ENCODE measurements around the gene LRP6. TPM values are rescaled to one million over a fixed set of nuclear protein-coding genes. Genes with fewer than 3 reads are reported as not detected.
"Not testable (repeated sequence)": the region's sequence is repeated elsewhere in the genome, so short reads cannot be mapped to it uniquely, and the experiment has no call there.

The LRP6 gene
- total RNA-seq, 1 donor from 2014 or later = 56.2 TPM

DNA sequence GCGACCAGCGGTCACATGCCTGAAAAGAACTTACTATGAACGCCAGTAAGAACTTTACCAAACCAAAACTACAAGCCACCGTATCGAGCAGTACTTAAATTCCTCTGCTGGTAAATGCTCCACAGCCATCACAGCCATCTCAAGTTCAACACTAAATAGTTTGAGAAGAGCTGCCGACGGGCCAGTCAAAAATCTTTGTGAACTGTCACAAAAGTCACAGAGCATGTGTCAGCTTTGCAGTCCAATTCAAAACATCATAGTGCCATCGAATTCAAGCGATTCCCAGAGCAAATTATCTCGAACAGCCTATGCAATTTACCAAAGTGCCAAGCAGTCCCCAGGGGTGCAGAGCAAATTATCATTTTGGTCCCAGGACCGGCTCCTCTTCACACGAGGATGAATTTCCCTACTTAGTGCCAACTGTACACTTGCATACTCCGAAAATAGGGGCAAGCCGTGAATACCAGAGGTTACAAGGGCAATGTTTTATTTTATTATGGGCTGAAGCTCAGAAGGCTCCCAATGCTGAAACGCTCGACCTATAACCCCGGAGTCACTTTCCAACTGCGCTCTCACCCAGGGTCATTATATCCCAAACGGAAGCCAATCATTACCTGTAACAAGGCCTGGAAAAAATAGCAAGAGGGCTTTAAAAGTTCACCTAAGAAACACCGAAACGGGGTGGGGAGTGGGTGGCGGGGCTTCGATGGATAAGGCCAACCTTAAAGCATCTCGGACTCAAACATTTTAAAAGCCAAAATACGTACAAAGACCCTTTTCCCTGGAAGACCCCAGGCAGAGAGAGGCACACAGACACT, 1.1 kb downstream of the LRP6 start:
- Mint-ChIP-seq H3K9me3 (no peaks in the 10 kb centered on the region), H3K27ac (ENCODE audit: unreplicated experiment) (peak overlapping the region; percentile 100), H3K36me3 (ENCODE audit: low read depth) (peaks cover 7% of the 10 kb centered on the region), H3K4me1 (peaks cover 46% of the 10 kb centered on the region), H3K27me3 (ENCODE audit: low read depth) (peaks cover 2% of the 10 kb centered on the region), H3K4me3 (peak overlapping the region; percentile 98)
- no peak for DNase-seq (ENCODE audit: low read depth, low spot score)
- no peak for TF ChIP-seq CTCF (conservative IDR thresholded peaks at IDR 0.05)

DNA sequence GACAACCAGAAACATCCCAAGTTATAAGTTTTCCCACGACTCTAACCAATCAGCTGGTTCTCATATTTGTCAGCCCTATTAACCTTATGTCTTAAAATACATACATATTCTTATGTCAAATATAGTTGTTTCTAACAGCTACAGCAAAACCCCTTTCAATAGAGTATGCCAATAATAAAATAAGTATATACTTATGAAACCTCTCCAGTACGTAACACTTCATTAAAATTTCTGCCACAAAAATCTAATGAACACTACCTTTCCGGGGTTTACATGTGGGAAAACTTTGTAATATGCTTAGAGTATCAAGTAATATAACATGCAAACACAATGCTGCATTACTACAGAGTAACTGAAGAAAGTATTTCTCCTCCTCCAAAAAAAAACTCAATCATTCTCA, 1.8 kb downstream of the LRP6 start:
- H3K27me3 Mint-ChIP-seq (ENCODE audit: low read depth) = peaks cover 2% of the 10 kb centered on the region
- peaks cover 45% of the 10 kb centered on the region for H3K4me1 Mint-ChIP-seq
- no peak for TF ChIP-seq CTCF (conservative IDR thresholded peaks at IDR 0.05)
- H3K27ac Mint-ChIP-seq (ENCODE audit: unreplicated experiment) = no peak overlapping the region
- no peak for DNase-seq (ENCODE audit: low read depth, low spot score)
- peak overlapping the region; percentile 98 for H3K4me3 Mint-ChIP-seq
- H3K36me3 Mint-ChIP-seq (ENCODE audit: low read depth) = peaks cover 11% of the 10 kb centered on the region
- H3K9me3 Mint-ChIP-seq = no peaks in the 10 kb centered on the region

DNA sequence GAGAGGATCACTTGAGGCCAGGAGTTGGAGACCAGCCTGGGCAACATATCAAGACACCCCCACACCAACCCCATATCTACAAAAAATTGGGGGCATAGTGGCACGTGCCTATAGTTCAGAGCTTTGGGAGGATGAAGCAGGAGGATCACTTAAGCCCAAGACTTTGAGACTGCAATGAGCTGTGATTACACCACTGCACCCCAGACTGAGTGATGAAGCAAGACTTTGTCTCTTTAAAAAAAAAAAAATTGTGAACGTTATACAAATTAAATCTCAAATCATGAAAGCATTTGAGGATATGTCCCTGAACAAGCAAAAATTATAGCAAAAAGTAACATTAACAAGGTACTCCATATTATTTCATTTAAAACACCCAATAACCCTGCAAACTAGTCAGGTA, 2.9 kb downstream of the LRP6 start:
- H3K27me3 Mint-ChIP-seq (ENCODE audit: low read depth) = peaks cover 2% of the 10 kb centered on the region
- H3K4me3 Mint-ChIP-seq = peak overlapping the region; percentile 98
- H3K36me3 Mint-ChIP-seq (ENCODE audit: low read depth) = peaks cover 13% of the 10 kb centered on the region
- no peak for DNase-seq (ENCODE audit: low read depth, low spot score)
- H3K4me1 Mint-ChIP-seq = peaks cover 49% of the 10 kb centered on the region
- H3K9me3 Mint-ChIP-seq = no peaks in the 10 kb centered on the region
- no peak for TF ChIP-seq CTCF (conservative IDR thresholded peaks at IDR 0.05)
- H3K27ac Mint-ChIP-seq (ENCODE audit: unreplicated experiment) = no peak overlapping the region

GRCh38 chr12:12256291-12256757, 10.5 kb downstream of the LRP6 start:
- H3K9me3 Mint-ChIP-seq; H3K4me3 Mint-ChIP-seq; DNase-seq (ENCODE audit: low read depth, low spot score); H3K27ac Mint-ChIP-seq (ENCODE audit: unreplicated experiment); H3K36me3 Mint-ChIP-seq (ENCODE audit: low read depth); H3K27me3 Mint-ChIP-seq (ENCODE audit: low read depth): not testable (repeated sequence)
- peaks cover 28% of the 10 kb centered on the region for H3K4me1 Mint-ChIP-seq

DNA sequence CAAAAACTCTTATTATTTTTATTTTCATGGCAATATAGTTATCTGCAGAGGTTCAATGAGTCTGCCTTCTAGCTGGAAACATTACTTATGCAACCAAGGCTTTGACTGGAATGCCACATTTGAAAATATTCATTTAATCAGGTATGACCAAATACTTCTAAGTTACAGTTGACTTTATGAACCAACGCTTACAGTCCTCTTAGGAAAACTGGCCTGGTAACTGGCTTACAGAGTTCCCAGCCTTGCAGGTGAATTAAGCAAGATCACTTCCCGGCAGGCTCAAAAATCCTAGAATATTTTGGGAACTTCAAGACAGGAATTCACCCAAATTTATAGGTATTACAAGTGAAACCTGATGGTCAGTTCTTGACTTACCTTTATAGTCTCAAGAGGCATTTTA, 12.3 kb downstream of the LRP6 start:
- Mint-ChIP-seq H3K4me1 (peaks cover 29% of the 10 kb centered on the region), H3K27me3 (ENCODE audit: low read depth) (no peaks in the 10 kb centered on the region), H3K36me3 (ENCODE audit: low read depth) (peaks cover 9% of the 10 kb centered on the region), H3K4me3 (no peak overlapping the region), H3K9me3 (no peaks in the 10 kb centered on the region), H3K27ac (ENCODE audit: unreplicated experiment) (no peak overlapping the region)
- TF ChIP-seq CTCF (conservative IDR thresholded peaks at IDR 0.05) = no peak
- no peak for DNase-seq (ENCODE audit: low read depth, low spot score)
